BJ (cell line): ENCODE data around the gene PATE4. TPM values are rescaled to one million over a fixed set of nuclear protein-coding genes. Genes with fewer than 3 reads are reported as not detected.

Experiments used
- CTCF ChIA-PET: fragments of 350-600 bp; formaldehyde crosslinking; extraction: SDS; loops from one replicate; lab custom pipeline; 2021; ENCODE audit warnings: antibody characterized with exemption, inconsistent platforms; lab: Yijun Ruan, JAX
- POLR2A ChIA-PET: fragments of 300-600 bp; sonication (Branson Sonifier 250); formaldehyde crosslinking; extraction: SDS; loops from one replicate; lab custom pipeline; 2021; ENCODE audit warnings: antibody characterized with exemption; lab: Charles Lee
- DNase-seq: peaks from one replicate; pipeline ENCODE4 v3.0.0-alpha.2; 2011; ENCODE audit warnings: low read depth
- H3K27me3 ChIP-seq: 2 replicates; pipeline ENCODE4 v1.6.0; 2011; ENCODE audit warnings: low read length; ENCODE audit not compliant: control insufficient read depth, insufficient read depth
- H3K36me3 ChIP-seq: 2 replicates; pipeline ENCODE4 v1.5.1; 2011; ENCODE audit warnings: low read length; ENCODE audit not compliant: control insufficient read depth, insufficient read depth
- H3K4me3 ChIP-seq: 2 replicates; pipeline ENCODE4 v1.5.1; 2011; ENCODE audit warnings: low read depth, mild to moderate bottlenecking, control low read depth, low read length
- polyA minus RNA-seq: library from RNA; depleted of rRNA, polyadenylated mRNA; stranded (reverse); fragments of >200 nt; gene quantifications from 2 replicates; pipeline ENCODE4 v1.2.3, GENCODE V29; 2011; rRNA and poly(A)+ RNA removed
- polyA plus RNA-seq: library from polyadenylated mRNA; depleted of rRNA; stranded (reverse); fragments of >200 nt; gene quantifications from 2 replicates; pipeline ENCODE4 v1.2.3, GENCODE V29; 2011; rRNA removed
- TF ChIP-seq, protein P1 (sequence below): IDR thresholded peaks from 2 replicates; pipeline ENCODE4 v1.5.1; 2011; ENCODE audit warnings: low read depth, mild to moderate bottlenecking, control low read depth, inconsistent platforms, low read length, moderate library complexity; ENCODE audit not compliant: insufficient read depth

The PATE4 gene, protein sequence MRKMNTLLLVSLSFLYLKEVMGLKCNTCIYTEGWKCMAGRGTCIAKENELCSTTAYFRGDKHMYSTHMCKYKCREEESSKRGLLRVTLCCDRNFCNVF
- not detected in 2 replicates for polyA plus RNA-seq
- polyA minus RNA-seq = not detected in 2 replicates

DNA sequence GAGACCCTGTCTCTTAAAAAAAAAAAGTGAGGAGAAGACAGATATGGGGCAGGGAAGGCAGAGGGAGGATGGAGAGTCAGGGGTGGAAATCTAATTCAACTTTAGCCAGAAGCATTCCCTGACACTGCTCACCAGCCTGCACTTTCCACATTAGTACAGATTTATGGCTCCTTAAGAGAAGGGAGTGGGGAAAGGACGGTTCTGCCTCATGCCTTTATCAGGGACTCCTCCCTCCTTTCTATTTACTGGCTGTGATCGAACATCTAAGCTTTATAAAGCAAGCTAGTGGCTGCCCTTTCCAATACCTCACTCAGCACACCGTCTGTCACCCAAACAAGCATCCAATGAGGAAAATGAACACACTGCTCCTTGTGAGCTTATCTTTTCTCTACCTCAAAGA is at the start of gene PATE4:
TSS of gene PATE4 (plus strand) at position 301 of the 400 bp plus-strand sequence. CDS start at position 345, 44 bp downstream.
- TF ChIP-seq, protein P1, sequence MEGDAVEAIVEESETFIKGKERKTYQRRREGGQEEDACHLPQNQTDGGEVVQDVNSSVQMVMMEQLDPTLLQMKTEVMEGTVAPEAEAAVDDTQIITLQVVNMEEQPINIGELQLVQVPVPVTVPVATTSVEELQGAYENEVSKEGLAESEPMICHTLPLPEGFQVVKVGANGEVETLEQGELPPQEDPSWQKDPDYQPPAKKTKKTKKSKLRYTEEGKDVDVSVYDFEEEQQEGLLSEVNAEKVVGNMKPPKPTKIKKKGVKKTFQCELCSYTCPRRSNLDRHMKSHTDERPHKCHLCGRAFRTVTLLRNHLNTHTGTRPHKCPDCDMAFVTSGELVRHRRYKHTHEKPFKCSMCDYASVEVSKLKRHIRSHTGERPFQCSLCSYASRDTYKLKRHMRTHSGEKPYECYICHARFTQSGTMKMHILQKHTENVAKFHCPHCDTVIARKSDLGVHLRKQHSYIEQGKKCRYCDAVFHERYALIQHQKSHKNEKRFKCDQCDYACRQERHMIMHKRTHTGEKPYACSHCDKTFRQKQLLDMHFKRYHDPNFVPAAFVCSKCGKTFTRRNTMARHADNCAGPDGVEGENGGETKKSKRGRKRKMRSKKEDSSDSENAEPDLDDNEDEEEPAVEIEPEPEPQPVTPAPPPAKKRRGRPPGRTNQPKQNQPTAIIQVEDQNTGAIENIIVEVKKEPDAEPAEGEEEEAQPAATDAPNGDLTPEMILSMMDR = no peak
- CTCF ChIA-PET = no interaction called here
- Histone ChIP-seq H3K4me3 (no peak within 1 kb of the TSS), H3K27me3 (no peaks in the 10 kb centered on the region), H3K36me3 (no peaks in the 10 kb centered on the region)
- no peak for DNase-seq
- POLR2A ChIA-PET = no interaction called here

GRCh38 chr11:125784678-125785077 is 48.4 kb upstream of the PATE4 start:
- Histone ChIP-seq H3K27me3 (no peaks in the 10 kb centered on the region), H3K36me3 (no peaks in the 10 kb centered on the region), H3K4me3 (no peak overlapping the region)
- TF ChIP-seq, protein P1 = no peak
- ChIA-PET CTCF (no interaction called here), POLR2A (no interaction called here)
- no peak for DNase-seq

DNA sequence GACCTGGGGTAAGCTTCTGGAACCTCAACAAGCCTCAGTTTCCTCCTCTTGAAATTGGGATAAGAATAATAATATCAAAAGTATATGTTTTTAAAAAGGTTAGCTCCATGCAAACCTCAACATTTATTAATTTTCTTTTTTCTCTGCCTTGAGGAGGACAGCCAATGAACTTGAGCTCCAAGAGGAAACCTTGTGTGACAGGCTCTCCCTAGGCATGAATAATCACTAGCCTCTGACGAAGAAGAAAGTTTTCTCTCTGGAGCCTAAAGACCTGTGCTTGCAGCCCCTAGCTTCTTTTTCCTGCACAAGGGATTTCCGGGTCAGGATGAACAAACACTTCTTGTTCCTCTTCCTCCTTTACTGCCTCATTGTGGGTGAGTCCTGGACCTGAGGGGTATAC is 45.3 kb upstream of the PATE4 start, which contains the start of gene PATE3:
TSS of gene PATE3 (plus strand) at position 301 of the 400 bp plus-strand sequence. CDS start at position 326, 25 bp downstream.
- POLR2A ChIA-PET = no interaction called here
- no peak for DNase-seq
- H3K4me3 ChIP-seq = no peak within 1 kb of the TSS
- no peaks in the 10 kb centered on the region for H3K36me3 ChIP-seq
- CTCF ChIA-PET = no interaction called here
- TF ChIP-seq, protein P1 = no peak
- no peaks in the 10 kb centered on the region for H3K27me3 ChIP-seq

- ChIA-PET CTCF (no interaction called here), POLR2A (no interaction called here)
- no peak for DNase-seq
- no peak overlapping the region for H3K4me3 ChIP-seq
- TF ChIP-seq, protein P1 = no peak
- H3K27me3 ChIP-seq = no peaks in the 10 kb centered on the region
- no peaks in the 10 kb centered on the region for H3K36me3 ChIP-seq
Measured at GRCh38 chr11:125790825-125791224, 42.3 kb upstream of the PATE4 start.

DNA sequence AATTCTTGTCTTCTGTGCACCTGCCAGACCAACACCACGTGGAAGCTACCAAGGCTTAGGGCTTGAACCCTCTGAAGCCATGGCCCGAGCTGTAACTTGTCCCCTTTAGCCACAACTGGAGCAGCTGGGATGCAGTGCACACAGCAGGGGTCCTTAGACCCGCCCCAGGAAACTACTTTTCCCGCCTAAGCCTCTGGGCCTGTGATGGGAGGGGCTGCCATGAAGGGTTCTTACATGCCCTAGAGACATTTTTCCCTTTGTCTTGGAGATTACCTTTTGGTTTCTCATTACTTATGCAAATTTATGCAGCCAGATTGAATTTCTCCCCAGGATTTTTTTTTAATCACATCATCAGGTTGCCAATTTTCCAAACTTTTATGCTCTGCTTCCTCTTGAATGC is 35.5 kb upstream of the PATE4 start:
- ChIA-PET POLR2A (no interaction called here), CTCF (no interaction called here)
- DNase-seq = no peak
- H3K36me3 ChIP-seq = no peaks in the 10 kb centered on the region
- TF ChIP-seq, protein P1 = no peak
- no peak overlapping the region for H3K4me3 ChIP-seq
- no peaks in the 10 kb centered on the region for H3K27me3 ChIP-seq
